VCaP (cell line): ENCODE results near the gene SEPSECS.

Experiments used
- H3K27ac ChIP-seq: fragments of 450-650 bp; 2 replicates; pipeline ENCODE4 v1.5.1; 2017
- TF ChIP-seq, protein P1 (sequence below): fragments of 450-650 bp; conservative IDR thresholded peaks from 2 replicates; pipeline ENCODE4 v1.5.1; 2017; ENCODE audit warnings: mild to moderate bottlenecking, moderate library complexity

The SEPSECS gene

DNA sequence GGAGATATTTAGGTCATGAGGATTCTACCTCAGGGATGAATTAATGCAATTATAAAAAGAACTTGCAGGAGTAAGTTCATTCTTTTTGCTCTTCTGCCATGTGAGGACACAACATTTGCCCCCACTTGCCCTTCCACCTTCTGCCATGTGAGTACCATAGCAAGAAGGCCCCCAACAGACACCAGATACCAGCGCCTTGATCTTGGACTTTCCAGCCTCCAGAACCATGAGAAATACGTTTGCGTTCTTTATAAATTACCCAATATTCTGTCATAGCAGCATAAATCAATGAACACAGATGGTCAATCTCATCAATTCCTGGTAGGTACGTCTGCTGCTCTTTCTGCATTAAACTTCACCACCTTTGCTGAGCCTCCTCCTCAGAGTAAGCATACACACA, 5.7 kb upstream of the SEPSECS start:
- H3K27ac ChIP-seq, result no peak overlapping the region
- TF ChIP-seq, protein P1, sequence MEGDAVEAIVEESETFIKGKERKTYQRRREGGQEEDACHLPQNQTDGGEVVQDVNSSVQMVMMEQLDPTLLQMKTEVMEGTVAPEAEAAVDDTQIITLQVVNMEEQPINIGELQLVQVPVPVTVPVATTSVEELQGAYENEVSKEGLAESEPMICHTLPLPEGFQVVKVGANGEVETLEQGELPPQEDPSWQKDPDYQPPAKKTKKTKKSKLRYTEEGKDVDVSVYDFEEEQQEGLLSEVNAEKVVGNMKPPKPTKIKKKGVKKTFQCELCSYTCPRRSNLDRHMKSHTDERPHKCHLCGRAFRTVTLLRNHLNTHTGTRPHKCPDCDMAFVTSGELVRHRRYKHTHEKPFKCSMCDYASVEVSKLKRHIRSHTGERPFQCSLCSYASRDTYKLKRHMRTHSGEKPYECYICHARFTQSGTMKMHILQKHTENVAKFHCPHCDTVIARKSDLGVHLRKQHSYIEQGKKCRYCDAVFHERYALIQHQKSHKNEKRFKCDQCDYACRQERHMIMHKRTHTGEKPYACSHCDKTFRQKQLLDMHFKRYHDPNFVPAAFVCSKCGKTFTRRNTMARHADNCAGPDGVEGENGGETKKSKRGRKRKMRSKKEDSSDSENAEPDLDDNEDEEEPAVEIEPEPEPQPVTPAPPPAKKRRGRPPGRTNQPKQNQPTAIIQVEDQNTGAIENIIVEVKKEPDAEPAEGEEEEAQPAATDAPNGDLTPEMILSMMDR, result no peak

- TF ChIP-seq, protein P1, result no peak
- no peak overlapping the region for H3K27ac ChIP-seq
Observed at GRCh38 chr4:25163196-25163595, 2.9 kb upstream of the SEPSECS start.

- TF ChIP-seq, protein P1, result no peak
- peak overlapping the region; percentile 88; the same call in 1 of the 2 replicates for H3K27ac ChIP-seq
Observed at GRCh38 chr4:25162566-25162965, 2.3 kb upstream of the SEPSECS start.

DNA sequence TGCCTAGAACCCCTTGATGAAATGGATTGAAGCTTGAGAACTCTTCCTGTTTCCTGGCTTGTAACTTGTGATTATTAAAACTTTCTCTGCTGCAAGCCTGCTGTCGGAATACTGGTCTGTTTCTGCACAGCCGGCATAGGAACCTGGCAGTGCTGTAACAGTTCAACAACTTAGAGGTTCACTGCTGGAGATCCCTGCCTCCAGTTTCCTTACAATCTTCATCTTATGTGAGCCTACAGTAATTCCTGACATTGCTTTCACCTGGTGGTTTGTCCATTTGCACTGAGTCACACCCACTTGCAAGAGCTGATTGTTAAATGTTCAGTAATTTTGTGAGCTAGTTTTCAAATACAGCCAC, 1.3 kb upstream of the SEPSECS start:
- peak overlapping the region; percentile 88 for H3K27ac ChIP-seq
- TF ChIP-seq, protein P1, result no peak

DNA sequence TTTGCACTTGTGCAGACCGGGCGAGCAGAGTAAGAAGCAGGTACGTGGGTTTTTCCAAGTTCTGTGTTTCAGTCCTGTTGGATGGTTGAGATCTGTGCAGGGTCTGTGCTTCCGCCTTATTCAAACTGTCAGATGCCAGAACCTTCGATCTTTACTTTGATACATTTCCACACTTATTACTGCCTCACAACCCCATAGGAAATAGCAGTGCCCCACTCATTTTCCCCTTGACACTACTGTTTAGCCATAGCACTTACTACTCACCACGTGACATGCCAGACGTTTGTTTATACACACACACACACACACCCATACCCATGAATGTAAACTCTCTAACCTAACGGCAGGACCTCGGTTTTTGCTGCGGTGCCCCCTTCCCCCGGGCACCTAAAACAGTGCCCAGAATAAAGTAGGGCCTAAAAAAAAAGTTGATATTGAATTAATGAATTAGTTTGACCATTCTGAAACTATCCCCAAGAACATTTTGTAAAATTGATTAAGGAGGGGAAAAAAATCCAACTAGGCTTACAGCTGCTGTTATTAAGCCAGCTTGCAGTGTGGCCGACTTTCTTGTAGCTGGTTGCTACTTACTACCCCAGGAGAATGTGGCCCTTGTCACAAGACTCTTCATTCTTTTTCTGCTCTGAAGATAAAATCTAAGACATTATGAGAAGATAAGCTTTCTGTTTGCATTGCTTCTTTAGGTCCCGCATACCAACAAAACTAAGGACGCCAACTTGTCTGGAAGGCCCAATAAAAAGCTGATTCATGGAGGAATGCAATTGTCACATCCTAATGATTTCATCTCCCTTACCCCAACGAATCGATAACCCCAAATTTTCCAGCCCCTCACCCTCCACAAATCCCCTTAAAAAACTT, 704 bp upstream of the SEPSECS start:
- TF ChIP-seq, protein P1, result no peak
- peak overlapping the region; percentile 88 for H3K27ac ChIP-seq

DNA sequence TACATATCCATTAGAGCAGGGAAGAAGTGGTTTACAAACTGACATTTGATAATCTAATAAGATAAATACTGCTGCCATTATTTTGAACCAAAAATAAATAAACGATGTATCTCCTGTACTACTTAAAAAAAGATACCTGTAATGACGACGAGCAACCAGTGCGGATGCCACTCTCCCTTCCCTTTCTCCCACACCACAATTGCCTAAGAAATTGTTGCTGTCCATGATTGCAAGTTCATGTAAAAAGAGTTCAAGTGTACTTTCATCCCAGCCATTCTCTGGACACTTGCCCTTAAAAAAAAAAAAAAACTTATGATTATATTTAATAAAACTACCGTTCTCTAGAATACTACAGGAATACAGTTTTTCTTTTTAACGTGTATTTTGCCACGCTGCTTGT, 1.4 kb downstream of the SEPSECS start:
- peak overlapping the region; percentile 88; the same call in 1 of the 2 replicates for H3K27ac ChIP-seq
- TF ChIP-seq, protein P1, result no peak

GRCh38 chr4:25157081-25157480, 3.2 kb downstream of the SEPSECS start:
- H3K27ac ChIP-seq, result no peak overlapping the region
- TF ChIP-seq, protein P1, result no peak
